HepG2 (cell line): ENCODE data around the gene EXOC6B. TPM values are rescaled to one million over a fixed set of nuclear protein-coding genes. Genes with fewer than 3 reads are reported as not detected.

Source experiments
- FOXA1 ChIP-seq, 2 experiments: fragments of 450-650 bp in 1 of 2; sonication (generic) in 1 of 2; formaldehyde crosslinking in 1 of 2; IDR thresholded peaks; 2 replicates each; pipeline versions ENCODE4 v1.4.0 to v1.6.1; 2016 to 2020; ENCODE audit warnings: missing genetic modification reagents in 1 of 2
- JARID2 ChIP-seq: sonication (generic); formaldehyde crosslinking; IDR thresholded peaks from 2 replicates; pipeline ENCODE4 v1.8.1; 2023; ENCODE audit warnings: missing genetic modification reagents, inconsistent platforms; ENCODE audit not compliant: insufficient replicate concordance
- KMT2A ChIP-seq: sonication (generic); formaldehyde crosslinking; IDR thresholded peaks from 2 replicates; pipeline ENCODE4 v1.4.0; 2020; ENCODE audit warnings: missing genetic modification reagents
- KMT2B ChIP-seq: IDR thresholded peaks from 2 replicates; pipeline ENCODE4 v1.6.1; 2016; ENCODE audit warnings: missing genetic modification reagents, missing compliant biosample characterization
- PATZ1 ChIP-seq: sonication (generic); formaldehyde crosslinking; IDR thresholded peaks from 2 replicates; pipeline ENCODE4 v1.4.0; 2020; ENCODE audit warnings: missing genetic modification reagents
- PRMT3 ChIP-seq: sonication (generic); formaldehyde crosslinking; IDR thresholded peaks from 2 replicates; pipeline ENCODE4 v1.8.1; 2022; ENCODE audit warnings: low read depth, mild to moderate bottlenecking, moderate library complexity, missing genetic modification reagents, borderline replicate concordance
- RAD21 ChIP-seq: fragments of 450-650 bp; formaldehyde crosslinking; IDR thresholded peaks from 2 replicates; pipeline ENCODE4 v1.5.0; 2020; ENCODE audit warnings: mild to moderate bottlenecking
- RXRB ChIP-seq: IDR thresholded peaks from 2 replicates; pipeline ENCODE4 v1.6.1; 2016; ENCODE audit warnings: borderline replicate concordance, missing genetic modification reagents, missing compliant biosample characterization
- THAP8 ChIP-seq: sonication (generic); formaldehyde crosslinking; IDR thresholded peaks from 2 replicates; pipeline ENCODE4 v1.5.1; 2020; ENCODE audit warnings: missing genetic modification reagents, mild to moderate bottlenecking, borderline replicate concordance
- ZBTB40 ChIP-seq, 2 experiments: fragments of 450-650 bp in 1 of 2; sonication (generic) in 1 of 2; formaldehyde crosslinking in 1 of 2; IDR thresholded peaks; 2 replicates each; pipeline versions ENCODE4 v1.6.1 to v1.8.0; 2016 to 2022; ENCODE audit warnings: antibody characterized with exemption in 1 of 2, mild to moderate bottlenecking in 1 of 2, missing genetic modification reagents in 1 of 2
- ZNF382 ChIP-seq: sonication (generic); formaldehyde crosslinking; IDR thresholded peaks from 2 replicates; pipeline ENCODE4 v1.5.0; 2020; ENCODE audit warnings: missing genetic modification reagents, mild to moderate bottlenecking, borderline replicate concordance
- ZNF687 ChIP-seq: sonication (generic); formaldehyde crosslinking; IDR thresholded peaks from 2 replicates; pipeline ENCODE4 v1.5.1; 2020; ENCODE audit warnings: mild to moderate bottlenecking, missing genetic modification reagents, moderate library complexity
- polyA plus RNA-seq, 8 experiments: library from polyadenylated mRNA; depleted of rRNA in 3 of 8; stranded (reverse) in 7 of 8; unstranded in 1 of 8; fragments of >200 nt; fragmentation: Illumina TruSeq in 4 of 8; extraction: Trizol in 4 of 8; gene quantifications; 2 replicates each; pipeline versions ENCODE4 v1.2.1 to v1.2.3, GENCODE V29; 2011 to 2016; ENCODE audit warnings: low read depth in 4 of 8, missing spikeins in 1 of 8, mixed read lengths in 1 of 8; ENCODE audit not compliant: insufficient read depth in 1 of 8
- total RNA-seq, 5 experiments: library from RNA; depleted of rRNA; stranded (reverse); fragments of >200 nt; fragmentation: Illumina TruSeq; extraction: Trizol; gene quantifications; 2 replicates each; pipeline ENCODE4 v1.2.3, GENCODE V29; 2016; ENCODE audit warnings: low read depth in 1 of 5

EXOC6B gene
- total and polyA plus RNA-seq, 2 of the 13 experiments (the other 11 are each of a cell fraction or from before 2014, with no cell fraction given) = 9.1 to 15.9 TPM

GRCh38 chr2:72137498-72138010 is 688.3 kb downstream of the EXOC6B start (continued):
- TF ChIP-seq RXRB (CRISPR knock-in tag) = peak; percentile 37; the same call in 1 of the 2 replicates
- TF ChIP-seq THAP8 = no peak
- peak; percentile 94 for TF ChIP-seq PATZ1 (CRISPR knock-in tag)
- TF ChIP-seq ZNF382 = no peak
- no peak for TF ChIP-seq PRMT3 (CRISPR knock-in tag)
- TF ChIP-seq ZNF687 = peak; percentile 31; the same call in 1 of the 2 replicates
- TF ChIP-seq ZBTB40 (IDR thresholded peaks at IDR 0.05) = no peak
- 0 out of 2 replicates have a peak, but pooled peaks have one; percentile 33 for TF ChIP-seq ZBTB40 (CRISPR knock-in tag; IDR thresholded peaks at IDR 0.05)
- peak; percentile 33; the same call in 1 of the 2 replicates for TF ChIP-seq KMT2B (CRISPR knock-in tag)
- peak; percentile 33; the same call in 1 of the 2 replicates for TF ChIP-seq KMT2A
- no peak for TF ChIP-seq FOXA1 (IDR thresholded peaks at IDR 0.05)
- TF ChIP-seq FOXA1 (CRISPR knock-in tag; IDR thresholded peaks at IDR 0.05) = no peak
- TF ChIP-seq RAD21 = peak; percentile 72
- TF ChIP-seq JARID2 = no peak
